ENCODE measurements around the gene EBF3.

Gene EBF3

GRCh38 chr10:129868449-129869035, 95.5 kb downstream of the EBF3 start:
- no peak for DNase-seq

GRCh38 chr10:129867631-129868179, 96.4 kb downstream of the EBF3 start:
- DNase-seq: no peak

- DNase-seq: no peak
Measured at GRCh38 chr10:129866894-129867293, 97.2 kb downstream of the EBF3 start.

GRCh38 chr10:129865960-129866359, 98.1 kb downstream of the EBF3 start:
- DNase-seq: no peak

GRCh38 chr10:129865413-129865812, 98.7 kb downstream of the EBF3 start:
- DNase-seq: no peak

- no peak for DNase-seq
Measured at GRCh38 chr10:129864601-129865126, 99.4 kb downstream of the EBF3 start.

- DNase-seq: no peak
Measured at GRCh38 chr10:129864082-129864481, 100.0 kb downstream of the EBF3 start.

- no peak for DNase-seq
Measured at GRCh38 chr10:129863201-129863663, 100.8 kb downstream of the EBF3 start.

- no peak for DNase-seq
Measured at GRCh38 chr10:129861776-129862531, 102.1 kb downstream of the EBF3 start.

- no peak for DNase-seq
Measured at GRCh38 chr10:129860396-129860795, 103.7 kb downstream of the EBF3 start.

GRCh38 chr10:129859536-129859935, 104.5 kb downstream of the EBF3 start:
- DNase-seq: no peak

- DNase-seq: no peak
Measured at GRCh38 chr10:129857242-129857960, 106.7 kb downstream of the EBF3 start.

GRCh38 chr10:129855836-129856563, 108.1 kb downstream of the EBF3 start:
- no peak for DNase-seq

- DNase-seq: no peak
Measured at GRCh38 chr10:129854796-129855705, 109.0 kb downstream of the EBF3 start.

GRCh38 chr10:129854158-129854557, 109.9 kb downstream of the EBF3 start:
- no peak for DNase-seq

- DNase-seq: no peak
Measured at GRCh38 chr10:129853562-129853903, 110.5 kb downstream of the EBF3 start.

- no peak for DNase-seq
Measured at GRCh38 chr10:129852829-129853561, 111.1 kb downstream of the EBF3 start.

GRCh38 chr10:129851941-129852640, 112.0 kb downstream of the EBF3 start:
- no peak for DNase-seq

GRCh38 chr10:129850790-129851189, 113.3 kb downstream of the EBF3 start:
- DNase-seq: no peak

- DNase-seq: no peak
Measured at GRCh38 chr10:129850316-129850715, 113.8 kb downstream of the EBF3 start.
